HG02852 (cell line): ENCODE results near the gene RPAIN.
A peak's percentile ranks its signal among the peaks of the same experiment; 100 is the strongest.
"Not testable (repeated sequence)": the region's sequence is repeated elsewhere in the genome, so short reads cannot be mapped to it uniquely, and the experiment has no call there.

Source experiments
- ATAC-seq: cut with Tn5 transposase; IDR thresholded peaks from one replicate; pipeline ENCODE4 v1.9.1; 2021; ENCODE audit warnings: mild to moderate bottlenecking, moderate library complexity; ENCODE audit not compliant: unreplicated experiment

The RPAIN gene

GRCh38 chr17:5429191-5429887, 9.4 kb downstream of the RPAIN start:
- ATAC-seq = no peak

GRCh38 chr17:5430413-5430999, 10.5 kb downstream of the RPAIN start:
- no peak for ATAC-seq

- ATAC-seq = not testable (repeated sequence)
These were observed 11.3 kb downstream of the RPAIN start for GRCh38 chr17:5431234-5431633.

GRCh38 chr17:5431949-5432556, 12.1 kb downstream of the RPAIN start:
- ATAC-seq = no peak

GRCh38 chr17:5434984-5435383, 15.0 kb downstream of the RPAIN start:
- ATAC-seq = no peak

GRCh38 chr17:5435781-5436315, 15.9 kb downstream of the RPAIN start:
- ATAC-seq = not testable (repeated sequence)

- ATAC-seq = no peak
These were observed 17.8 kb downstream of the RPAIN start for GRCh38 chr17:5437721-5438317.

GRCh38 chr17:5438716-5439445, 18.9 kb downstream of the RPAIN start, which contains the start of gene C1QBP:
Gene C1QBP, minus strand, starts transcription at chr17:5439155. Its CDS starts 82 bp downstream, at chr17:5439073.
- peak; percentile 79 for ATAC-seq

GRCh38 chr17:5439446-5439764, 19.4 kb downstream of the RPAIN start:
- no peak for ATAC-seq

- no peak for ATAC-seq
These were observed 23.7 kb downstream of the RPAIN start for GRCh38 chr17:5443728-5444127.

GRCh38 chr17:5444209-5444608, 24.2 kb downstream of the RPAIN start:
- ATAC-seq = no peak

GRCh38 chr17:5446786-5447185, 26.8 kb downstream of the RPAIN start:
- no peak for ATAC-seq

- ATAC-seq = no peak
These were observed 44.9 kb downstream of the RPAIN start for GRCh38 chr17:5464717-5465507.

- ATAC-seq = no peak
These were observed 46.3 kb downstream of the RPAIN start for GRCh38 chr17:5466295-5466694.

GRCh38 chr17:5467416-5467815, 47.4 kb downstream of the RPAIN start:
- no peak for ATAC-seq

GRCh38 chr17:5468075-5468473, 48.1 kb downstream of the RPAIN start:
- ATAC-seq = peak; percentile 18

- no peak for ATAC-seq
These were observed 52.5 kb downstream of the RPAIN start for GRCh38 chr17:5472511-5472910.

GRCh38 chr17:5473906-5474305, 53.9 kb downstream of the RPAIN start:
- ATAC-seq = no peak

- ATAC-seq = no peak
These were observed 59.0 kb downstream of the RPAIN start for GRCh38 chr17:5478992-5479391.

GRCh38 chr17:5480962-5481361, 61.0 kb downstream of the RPAIN start:
- ATAC-seq = no peak
